Glutamatergic neuron (in vitro differentiated cells): ENCODE results near the gene RBM20. TPM values are rescaled to one million over a fixed set of nuclear protein-coding genes. Genes with fewer than 3 reads are reported as not detected.

Source experiments
- DNase-seq: peaks from one replicate; pipeline ENCODE4 v3.0.0; 2022
- H3K27ac Mint-ChIP-seq: one replicate; pipeline ENCODE4 v1.8.0; 2020; ENCODE audit warnings: mild to moderate bottlenecking, mixed read lengths, inconsistent platforms; ENCODE audit not compliant: unreplicated experiment
- H3K27me3 Mint-ChIP-seq: one replicate; pipeline ENCODE4 v1.8.0; 2020; ENCODE audit warnings: mild to moderate bottlenecking, moderate library complexity, mixed read lengths, inconsistent platforms; ENCODE audit not compliant: unreplicated experiment
- H3K36me3 Mint-ChIP-seq: one replicate; pipeline ENCODE4 v1.8.0; 2020; ENCODE audit warnings: mild to moderate bottlenecking, mixed read lengths, inconsistent platforms; ENCODE audit not compliant: unreplicated experiment
- H3K4me1 Mint-ChIP-seq: one replicate; pipeline ENCODE4 v1.8.0; 2020; ENCODE audit warnings: mild to moderate bottlenecking, low read depth, mixed read lengths, inconsistent platforms; ENCODE audit not compliant: unreplicated experiment
- H3K4me3 Mint-ChIP-seq: one replicate; pipeline ENCODE4 v1.8.0; 2020; ENCODE audit warnings: mild to moderate bottlenecking, mixed read lengths, inconsistent platforms; ENCODE audit not compliant: unreplicated experiment
- H3K9me3 Mint-ChIP-seq: one replicate; pipeline ENCODE4 v1.8.0; 2020; ENCODE audit warnings: mild to moderate bottlenecking, moderate library complexity, mixed read lengths, inconsistent platforms; ENCODE audit not compliant: unreplicated experiment
- total RNA-seq: library from RNA; stranded (reverse); fragmentation: NEBNext Ultra II Directional; extraction: Animal tissue kit (Norgen Biotek cat#: 25700); gene quantifications from one replicate; pipeline ENCODE4 v1.2.1, GENCODE V29; 2021; ENCODE audit not compliant: unreplicated experiment
- TF ChIP-seq, protein P1 (sequence below): fragments of 200-600 bp; sonication (generic); IDR thresholded peaks from one replicate; pipeline ENCODE4 v1.5.0; 2021; ENCODE audit not compliant: partially characterized antibody, unreplicated experiment

RBM20 gene
- total RNA-seq, 1 donor from 2014 or later = 5.8 TPM

DNA sequence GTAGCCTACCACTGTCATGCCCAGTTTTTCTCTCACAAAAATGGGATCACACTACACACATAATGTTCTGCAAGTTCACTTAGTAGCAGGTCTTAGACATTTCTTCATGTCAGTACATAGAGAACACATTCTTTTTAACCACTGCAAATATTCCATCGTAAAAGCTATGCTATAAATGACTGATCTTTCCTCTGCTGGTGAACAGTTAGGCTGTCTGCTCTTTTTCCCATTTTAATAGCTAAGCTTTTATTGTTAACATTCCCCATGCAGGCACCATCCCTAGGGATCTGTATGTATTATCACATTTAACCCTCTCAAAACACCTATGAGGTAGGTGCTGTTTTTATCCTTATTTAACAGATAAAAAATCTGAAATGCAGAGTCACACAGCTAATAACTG is 181.4 kb downstream of the RBM20 start:
- H3K27me3 Mint-ChIP-seq = no peaks in the 10 kb centered on the region
- H3K27ac Mint-ChIP-seq = no peak overlapping the region
- TF ChIP-seq, protein P1, sequence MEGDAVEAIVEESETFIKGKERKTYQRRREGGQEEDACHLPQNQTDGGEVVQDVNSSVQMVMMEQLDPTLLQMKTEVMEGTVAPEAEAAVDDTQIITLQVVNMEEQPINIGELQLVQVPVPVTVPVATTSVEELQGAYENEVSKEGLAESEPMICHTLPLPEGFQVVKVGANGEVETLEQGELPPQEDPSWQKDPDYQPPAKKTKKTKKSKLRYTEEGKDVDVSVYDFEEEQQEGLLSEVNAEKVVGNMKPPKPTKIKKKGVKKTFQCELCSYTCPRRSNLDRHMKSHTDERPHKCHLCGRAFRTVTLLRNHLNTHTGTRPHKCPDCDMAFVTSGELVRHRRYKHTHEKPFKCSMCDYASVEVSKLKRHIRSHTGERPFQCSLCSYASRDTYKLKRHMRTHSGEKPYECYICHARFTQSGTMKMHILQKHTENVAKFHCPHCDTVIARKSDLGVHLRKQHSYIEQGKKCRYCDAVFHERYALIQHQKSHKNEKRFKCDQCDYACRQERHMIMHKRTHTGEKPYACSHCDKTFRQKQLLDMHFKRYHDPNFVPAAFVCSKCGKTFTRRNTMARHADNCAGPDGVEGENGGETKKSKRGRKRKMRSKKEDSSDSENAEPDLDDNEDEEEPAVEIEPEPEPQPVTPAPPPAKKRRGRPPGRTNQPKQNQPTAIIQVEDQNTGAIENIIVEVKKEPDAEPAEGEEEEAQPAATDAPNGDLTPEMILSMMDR = no peak
- H3K4me3 Mint-ChIP-seq = no peak overlapping the region
- DNase-seq = no peak
- no peaks in the 10 kb centered on the region for H3K36me3 Mint-ChIP-seq
- no peaks in the 10 kb centered on the region for H3K9me3 Mint-ChIP-seq
- H3K4me1 Mint-ChIP-seq = peaks cover 36% of the 10 kb centered on the region

DNA sequence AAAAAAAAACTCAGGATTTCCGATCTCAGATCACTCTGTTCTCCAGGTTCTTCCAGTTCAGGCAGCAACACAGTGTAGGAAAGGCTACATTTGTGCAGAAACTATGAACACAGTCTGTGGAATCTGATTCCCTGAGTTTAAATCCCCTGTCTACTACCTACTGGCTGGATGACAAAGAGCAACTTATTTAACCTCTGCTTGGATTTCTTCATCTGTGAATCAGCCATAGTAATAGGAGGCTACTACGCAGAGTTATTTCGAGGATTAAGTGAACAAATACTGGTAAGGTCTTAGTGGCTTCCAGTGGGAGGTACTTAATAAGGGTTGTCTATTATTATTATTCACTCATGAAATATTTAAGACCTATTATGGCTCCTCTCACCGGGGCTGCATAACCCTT is 183.3 kb downstream of the RBM20 start:
- Mint-ChIP-seq H3K27ac (no peak overlapping the region), H3K4me3 (no peak overlapping the region)
- TF ChIP-seq, protein P1 = no peak

DNA sequence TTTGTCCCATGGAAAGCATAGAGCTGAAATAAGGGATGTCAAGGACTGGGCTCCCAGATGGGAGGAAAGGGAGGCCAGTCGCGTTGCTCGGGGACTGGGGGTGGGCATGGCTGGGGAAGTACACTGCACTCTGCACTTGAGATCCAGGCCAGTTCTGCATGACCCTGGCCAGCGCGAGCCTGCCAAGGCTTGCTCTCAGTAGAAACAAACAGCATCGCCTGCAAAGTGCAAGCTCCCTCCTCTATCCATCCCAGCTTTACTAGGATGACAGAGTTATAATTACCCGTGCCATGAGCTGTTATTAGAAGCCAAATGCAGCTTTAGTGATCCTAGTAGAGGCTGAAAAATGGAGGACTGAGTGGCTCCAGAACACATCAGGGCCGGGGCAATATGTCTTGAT is 183.7 kb downstream of the RBM20 start:
- TF ChIP-seq, protein P1 = no peak
- no peaks in the 10 kb centered on the region for H3K36me3 Mint-ChIP-seq
- H3K27me3 Mint-ChIP-seq = peaks cover 1% of the 10 kb centered on the region
- no peak overlapping the region for H3K27ac Mint-ChIP-seq
- no peak overlapping the region for H3K4me3 Mint-ChIP-seq
- no peak for DNase-seq
- H3K9me3 Mint-ChIP-seq = peaks cover 2% of the 10 kb centered on the region
- peaks cover 14% of the 10 kb centered on the region for H3K4me1 Mint-ChIP-seq

More for the DNA sequence above, 183.3 kb downstream of the RBM20 start:
- Mint-ChIP-seq H3K27me3 (peaks cover 1% of the 10 kb centered on the region), H3K36me3 (no peaks in the 10 kb centered on the region), H3K9me3 (peaks cover 2% of the 10 kb centered on the region), H3K4me1 (peaks cover 17% of the 10 kb centered on the region)
- DNase-seq = no peak

DNA sequence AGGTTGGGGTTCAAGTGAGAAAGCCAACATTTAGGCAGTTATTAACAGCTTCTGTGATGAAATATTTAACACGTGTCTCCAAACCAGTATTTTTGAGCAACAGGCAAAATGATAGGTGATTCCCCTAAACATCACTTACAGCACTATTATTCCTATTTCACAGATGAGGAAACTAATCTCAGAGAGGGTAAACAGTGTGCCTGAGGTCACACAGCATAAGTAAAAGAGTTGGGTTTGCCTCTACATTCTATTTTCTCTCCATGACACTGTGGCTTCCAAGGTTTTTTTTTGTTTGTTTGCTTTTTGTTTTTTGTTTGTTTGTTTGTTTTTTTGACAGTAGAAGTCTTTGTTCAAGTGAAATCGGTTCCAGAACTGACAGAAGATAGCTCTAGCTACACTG is 184.4 kb downstream of the RBM20 start:
- DNase-seq = no peak
- Mint-ChIP-seq H3K4me3 (no peak overlapping the region), H3K27ac (no peak overlapping the region), H3K9me3 (peaks cover 2% of the 10 kb centered on the region), H3K27me3 (peaks cover 1% of the 10 kb centered on the region), H3K4me1 (peaks cover 11% of the 10 kb centered on the region), H3K36me3 (no peaks in the 10 kb centered on the region)
- TF ChIP-seq, protein P1 = no peak

DNA sequence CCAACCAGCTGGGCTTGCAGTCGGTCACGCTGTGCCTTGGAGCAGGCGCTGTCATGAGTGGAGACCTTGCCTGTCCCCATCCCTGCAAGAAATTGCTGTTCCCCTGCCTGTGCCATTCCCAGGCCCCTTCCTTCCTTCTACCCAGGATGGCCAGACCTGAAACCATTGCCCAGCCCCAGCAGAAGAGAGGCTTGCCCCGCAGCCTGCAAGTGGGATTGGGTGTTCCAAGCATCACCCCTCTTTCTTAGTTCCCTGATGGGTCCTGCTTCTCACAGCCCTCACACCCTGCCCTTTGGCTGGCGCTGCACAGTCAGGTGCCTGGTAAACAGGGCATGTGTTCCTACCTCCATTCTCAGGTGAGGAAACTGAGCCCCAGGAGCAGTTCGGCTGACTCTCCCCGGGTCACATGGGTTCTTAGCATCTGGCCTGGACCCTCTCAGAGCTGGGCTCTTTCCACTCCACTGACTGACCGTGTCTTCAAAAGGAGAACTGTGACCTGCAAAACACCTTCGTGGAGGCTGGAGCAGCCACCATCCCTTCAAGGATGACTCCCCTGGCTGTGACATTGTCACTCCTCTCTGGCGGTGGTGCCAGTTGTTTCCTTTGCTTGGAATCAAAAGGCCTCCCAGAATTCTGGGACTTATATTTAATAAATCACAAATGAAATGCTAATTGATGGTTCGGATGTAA is 185.7 kb downstream of the RBM20 start:
- no peaks in the 10 kb centered on the region for H3K36me3 Mint-ChIP-seq
- TF ChIP-seq, protein P1 = no peak
- H3K27me3 Mint-ChIP-seq = peaks cover 1% of the 10 kb centered on the region
- H3K4me1 Mint-ChIP-seq = peaks cover 15% of the 10 kb centered on the region
- no peak for DNase-seq
- no peak overlapping the region for H3K4me3 Mint-ChIP-seq
- H3K9me3 Mint-ChIP-seq = peaks cover 3% of the 10 kb centered on the region
- H3K27ac Mint-ChIP-seq = no peak overlapping the region
